Muscle layer of duodenum (tissue), 2 donors: ENCODE measurements around the gene CAPN5.
A peak's percentile ranks its signal among the peaks of the same experiment; 100 is the strongest.

Experiments used
- H3K27ac ChIP-seq: one replicate; pipeline ENCODE4 v1.7.0; 2013; ENCODE audit warnings: mild to moderate bottlenecking, low read length
- H3K27me3 ChIP-seq: one replicate; pipeline ENCODE4 v1.7.0; 2013; ENCODE audit warnings: low read depth, mild to moderate bottlenecking, control low read depth, low read length
- H3K36me3 ChIP-seq, 2 donors: one replicate each; pipeline ENCODE4 v1.7.0; 2013; ENCODE audit warnings: low read length in 2 of 2, control low read depth in 1 of 2, mild to moderate bottlenecking in 1 of 2; ENCODE audit not compliant: insufficient read depth in 2 of 2, control insufficient read depth in 1 of 2
- H3K4me1 ChIP-seq, 2 donors: one replicate each; pipeline ENCODE4 v1.7.0; 2013; ENCODE audit warnings: low read length in 2 of 2, mild to moderate bottlenecking in 2 of 2, control low read depth in 1 of 2, moderate library complexity in 1 of 2; ENCODE audit not compliant: insufficient read depth in 2 of 2, control insufficient read depth in 1 of 2
- H3K4me3 ChIP-seq, 2 donors: one replicate each; pipeline ENCODE4 v1.7.0; 2013; ENCODE audit warnings: low read length in 2 of 2, low read depth in 1 of 2, mild to moderate bottlenecking in 1 of 2
- H3K9me3 ChIP-seq, 2 donors: one replicate each; pipeline ENCODE4 v1.7.0; 2013; ENCODE audit warnings: low read length in 2 of 2, control low read depth in 1 of 2, mild to moderate bottlenecking in 1 of 2; ENCODE audit not compliant: control insufficient read depth in 1 of 2
- donor health status: healthy.

The CAPN5 gene

GRCh38 chr11:77104727-77105126 is 38.0 kb downstream of the CAPN5 start:
- no peaks in the 10 kb centered on the region for H3K9me3 ChIP-seq
- no peak overlapping the region for H3K27ac ChIP-seq
- no peaks in the 10 kb centered on the region for H3K27me3 ChIP-seq
- no peak overlapping the region for H3K4me3 ChIP-seq
- H3K36me3 ChIP-seq: peaks cover 6 to 13% of the 10 kb centered on the region in 2 donors
- H3K4me1 ChIP-seq: peaks cover 10 to 13% of the 10 kb centered on the region in 2 donors

DNA sequence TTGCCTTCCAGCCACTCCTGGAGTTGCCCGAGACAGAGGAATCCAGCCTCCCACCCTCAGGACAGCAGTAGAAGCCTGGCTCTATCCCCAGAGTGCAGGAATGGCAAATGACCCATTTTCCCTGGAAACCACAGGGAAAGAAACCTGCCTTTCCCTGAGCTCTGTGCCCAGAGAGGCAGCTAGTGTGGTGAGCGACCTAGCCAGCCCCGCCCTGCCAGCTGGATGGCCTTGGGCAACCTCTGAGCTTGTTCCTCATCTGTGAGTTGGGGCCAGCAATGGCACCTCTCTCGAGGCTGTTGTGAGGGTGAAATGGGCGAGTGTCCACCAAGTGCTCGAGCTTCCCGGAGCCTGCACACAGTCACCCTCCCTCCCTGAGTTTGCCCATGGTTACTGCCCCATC is 39.5 kb downstream of the CAPN5 start:
- H3K27me3 ChIP-seq: no peaks in the 10 kb centered on the region
- H3K4me1 ChIP-seq: peaks cover 10 to 13% of the 10 kb centered on the region in 2 donors
- H3K36me3 ChIP-seq: peaks cover 6 to 13% of the 10 kb centered on the region in 2 donors
- no peak overlapping the region for H3K4me3 ChIP-seq
- H3K9me3 ChIP-seq: no peaks in the 10 kb centered on the region
- H3K27ac ChIP-seq: no peak overlapping the region

DNA sequence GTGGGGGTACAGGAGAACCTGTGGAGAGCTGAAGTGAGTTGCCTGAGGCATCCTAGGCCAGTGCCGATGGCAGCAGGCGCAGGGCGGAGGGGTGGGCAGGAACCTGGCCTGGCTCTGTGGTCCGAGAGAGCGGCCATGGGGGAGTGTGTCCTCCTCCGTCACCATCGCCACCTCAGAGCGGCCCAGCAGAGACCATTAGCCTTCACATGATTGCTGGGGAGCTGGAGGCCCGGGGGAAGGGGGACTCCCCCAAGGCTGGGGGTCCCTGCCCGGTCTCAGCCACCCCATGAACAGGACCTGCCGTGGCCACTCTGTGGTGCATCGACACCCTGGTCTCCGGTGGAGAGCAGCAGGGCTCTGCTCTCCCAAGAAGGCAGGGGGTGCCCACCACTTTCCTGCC is 40.0 kb downstream of the CAPN5 start:
- H3K4me1 ChIP-seq: peaks cover 10 to 13% of the 10 kb centered on the region in 2 donors
- H3K27me3 ChIP-seq: no peaks in the 10 kb centered on the region
- H3K27ac ChIP-seq: no peak overlapping the region
- no peak overlapping the region for H3K4me3 ChIP-seq
- H3K9me3 ChIP-seq: no peaks in the 10 kb centered on the region
- peaks cover 6 to 13% of the 10 kb centered on the region in 2 donors for H3K36me3 ChIP-seq

DNA sequence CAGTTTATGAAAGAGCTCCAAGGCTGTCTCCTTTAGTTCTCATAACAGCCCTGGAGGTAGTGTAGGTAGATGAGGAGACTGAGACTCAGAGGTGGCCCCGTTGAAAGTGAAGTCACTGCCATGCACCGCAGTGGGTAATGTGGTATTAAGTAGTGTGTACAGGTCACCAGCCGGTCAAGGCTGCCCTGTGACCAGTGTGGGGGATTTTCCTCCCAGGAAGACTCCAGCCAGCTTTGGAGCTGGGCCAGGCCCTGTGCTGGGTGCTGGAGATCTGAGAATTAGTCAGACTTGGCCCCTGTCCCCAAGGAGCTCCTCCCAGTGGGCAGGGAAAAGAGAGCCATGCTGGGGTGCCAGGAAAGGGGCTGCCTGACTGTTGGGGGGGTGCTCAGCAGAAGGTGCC is 41.2 kb downstream of the CAPN5 start:
- Histone ChIP-seq H3K27ac (peak overlapping the region; percentile 23), H3K27me3 (no peaks in the 10 kb centered on the region), H3K9me3 (no peaks in the 10 kb centered on the region), H3K4me3 (no peak overlapping the region), H3K36me3 (peaks cover 6 to 8% of the 10 kb centered on the region in 2 donors), H3K4me1 (peaks cover 10 to 13% of the 10 kb centered on the region in 2 donors)

DNA sequence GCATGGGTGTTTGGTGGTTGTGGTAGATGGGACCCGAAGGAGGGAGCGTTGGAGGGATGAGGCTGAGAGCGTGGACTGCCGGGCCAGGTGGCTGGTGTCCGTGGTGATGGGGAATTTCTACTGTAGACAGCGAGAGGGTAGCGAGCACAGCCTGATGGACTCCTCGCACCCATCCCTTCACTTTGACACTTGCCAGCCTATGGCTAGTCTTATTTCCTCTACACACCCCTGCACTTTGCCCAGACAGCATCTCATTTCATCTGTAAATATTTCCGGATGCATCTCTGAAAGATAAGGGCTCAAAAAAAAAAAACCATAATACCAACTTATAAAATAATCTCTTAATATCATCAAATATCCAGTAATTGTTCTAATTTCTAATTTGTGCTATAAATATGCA is 41.7 kb downstream of the CAPN5 start:
- Histone ChIP-seq H3K27me3 (no peaks in the 10 kb centered on the region), H3K4me3 (no peak overlapping the region), H3K27ac (no peak overlapping the region), H3K9me3 (no peaks in the 10 kb centered on the region), H3K4me1 (peaks cover 10 to 13% of the 10 kb centered on the region in 2 donors), H3K36me3 (peaks cover 3 to 6% of the 10 kb centered on the region in 2 donors)

DNA sequence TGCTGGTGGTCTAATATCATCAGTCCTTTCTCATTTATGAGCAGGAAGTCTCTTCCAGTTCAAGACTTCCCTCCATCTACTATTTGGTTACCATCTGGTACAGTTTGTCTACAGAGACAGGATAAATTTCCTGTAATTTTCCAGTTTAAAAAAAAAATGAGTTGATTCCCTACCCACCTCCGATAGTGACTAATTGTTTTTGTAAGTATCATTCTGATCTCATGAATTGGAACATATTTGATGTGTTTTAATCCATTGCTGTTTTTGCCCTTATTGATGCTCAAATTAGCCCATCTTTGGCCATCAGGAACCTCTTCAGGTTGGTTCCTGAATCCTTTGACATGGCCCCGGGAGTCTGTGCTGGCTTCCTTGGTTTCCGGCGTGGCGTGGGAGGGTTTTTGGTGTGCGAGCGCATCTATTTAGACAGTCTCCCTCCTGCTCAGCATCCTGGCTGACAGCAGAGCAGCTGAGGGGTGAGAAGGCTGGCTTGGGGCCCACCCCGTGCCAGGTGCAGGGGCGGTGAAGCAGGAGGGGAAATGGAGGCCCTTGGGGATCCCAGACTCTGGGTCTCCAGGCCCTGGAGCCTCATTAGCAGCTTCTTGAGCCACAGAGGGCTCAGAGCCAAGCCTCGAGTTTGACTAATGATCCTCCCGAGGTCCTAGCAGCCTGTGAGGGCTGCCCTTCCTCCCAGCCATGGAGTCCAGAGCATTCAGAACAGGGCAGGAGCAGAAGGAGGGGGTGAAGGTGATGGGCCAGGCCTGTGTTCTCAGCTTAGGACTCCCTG is 42.7 kb downstream of the CAPN5 start:
- Histone ChIP-seq H3K9me3 (no peaks in the 10 kb centered on the region), H3K4me3 (no peak overlapping the region), H3K36me3 (peaks cover 0 to 3% of the 10 kb centered on the region in 2 donors), H3K27me3 (no peaks in the 10 kb centered on the region), H3K27ac (no peak overlapping the region), H3K4me1 (peaks cover 10 to 13% of the 10 kb centered on the region in 2 donors)

DNA sequence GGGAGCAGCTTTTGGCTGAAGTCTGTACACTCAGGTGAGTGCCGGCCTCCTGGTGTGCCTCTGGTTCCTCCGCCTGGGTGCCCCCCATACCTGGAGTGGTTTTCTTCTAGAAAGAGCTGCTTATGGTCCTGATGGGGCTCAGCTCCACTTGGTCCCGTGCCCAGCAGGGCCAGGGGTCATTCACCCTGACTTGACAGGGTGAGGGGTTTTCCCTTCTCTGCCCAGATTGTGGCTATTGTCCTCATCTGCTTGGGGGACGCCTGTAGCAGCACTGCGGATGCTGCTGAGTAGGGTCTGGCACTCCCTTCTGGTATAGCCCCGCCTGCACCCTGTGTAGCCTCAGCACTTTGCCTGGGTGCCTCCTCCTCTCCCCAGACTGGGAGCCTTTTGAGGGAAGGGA is 44.1 kb downstream of the CAPN5 start:
- H3K36me3 ChIP-seq: peaks cover 0 to 5% of the 10 kb centered on the region in 2 donors
- H3K27ac ChIP-seq: no peak overlapping the region
- no peaks in the 10 kb centered on the region for H3K27me3 ChIP-seq
- H3K4me3 ChIP-seq: no peak overlapping the region
- H3K4me1 ChIP-seq: peaks cover 10 to 13% of the 10 kb centered on the region in 2 donors
- H3K9me3 ChIP-seq: no peaks in the 10 kb centered on the region

DNA sequence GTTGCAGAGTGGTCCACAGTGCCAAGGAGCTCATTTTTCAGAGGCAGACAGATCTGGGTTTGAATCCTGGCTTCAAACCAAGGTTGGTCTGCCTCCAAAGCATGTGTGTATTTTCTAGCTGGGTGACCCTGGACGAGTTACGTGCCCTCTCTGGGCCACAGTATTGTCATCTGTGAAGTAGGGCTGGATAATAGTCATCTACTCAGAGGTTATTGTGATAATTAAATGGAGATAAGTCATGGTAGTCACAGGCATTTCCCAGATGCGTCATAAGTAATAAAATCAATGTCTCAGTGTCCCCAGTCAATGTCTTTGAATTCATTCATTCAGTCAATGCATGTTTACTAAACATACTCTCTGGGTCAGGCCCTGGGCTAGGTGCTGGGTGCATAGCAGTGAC is 44.5 kb downstream of the CAPN5 start:
- H3K36me3 ChIP-seq: peaks cover 0 to 5% of the 10 kb centered on the region in 2 donors
- peaks cover 10 to 13% of the 10 kb centered on the region in 2 donors for H3K4me1 ChIP-seq
- H3K9me3 ChIP-seq: no peaks in the 10 kb centered on the region
- H3K27ac ChIP-seq: no peak overlapping the region
- H3K4me3 ChIP-seq: no peak overlapping the region
- H3K27me3 ChIP-seq: no peaks in the 10 kb centered on the region

GRCh38 chr11:77111946-77112345 is 45.2 kb downstream of the CAPN5 start:
- Histone ChIP-seq H3K36me3 (peaks cover 0 to 5% of the 10 kb centered on the region in 2 donors), H3K27ac (no peak overlapping the region), H3K4me1 (peaks cover 10 to 13% of the 10 kb centered on the region in 2 donors), H3K27me3 (no peaks in the 10 kb centered on the region), H3K9me3 (no peaks in the 10 kb centered on the region), H3K4me3 (no peak overlapping the region)

GRCh38 chr11:77112641-77113381 is 46.0 kb downstream of the CAPN5 start:
- peaks cover 4 to 5% of the 10 kb centered on the region in 2 donors for H3K36me3 ChIP-seq
- H3K9me3 ChIP-seq: no peaks in the 10 kb centered on the region
- H3K4me3 ChIP-seq: no peak overlapping the region
- peaks cover 4 to 7% of the 10 kb centered on the region in 2 donors for H3K4me1 ChIP-seq
- no peaks in the 10 kb centered on the region for H3K27me3 ChIP-seq
- no peak overlapping the region for H3K27ac ChIP-seq

DNA sequence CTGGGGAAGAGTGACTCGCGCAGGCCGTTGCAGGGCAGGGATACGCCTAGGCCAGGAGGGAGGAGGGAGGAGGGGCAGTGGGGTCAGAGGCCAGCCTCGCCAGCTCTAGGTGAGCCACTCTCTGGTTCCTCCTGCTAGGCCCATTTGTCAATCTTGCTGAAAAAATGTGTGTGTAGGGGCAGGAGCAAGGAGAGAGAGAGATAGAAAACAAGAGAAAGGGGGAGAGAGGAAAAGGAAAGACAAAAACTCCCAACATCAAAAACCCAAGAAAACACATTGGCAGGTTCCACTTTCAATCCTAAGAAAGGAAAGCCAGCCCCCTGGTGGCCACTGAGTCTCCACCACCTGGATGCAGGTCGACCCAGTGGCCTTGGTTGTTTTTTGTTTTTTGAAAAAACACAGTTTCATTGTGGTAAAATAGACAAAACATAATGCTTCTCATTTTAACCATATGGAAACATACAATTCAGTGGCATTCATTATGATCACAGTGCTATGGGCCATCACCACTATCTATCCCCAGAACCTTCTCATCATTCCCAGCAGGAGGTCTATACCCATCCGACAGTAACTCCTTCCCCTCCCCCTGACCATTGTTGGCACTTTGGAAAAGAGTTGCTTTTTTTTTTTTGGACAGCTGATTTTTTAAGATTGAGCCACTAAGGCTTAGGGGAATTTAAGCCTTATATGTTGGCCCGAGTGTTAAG is 46.8 kb downstream of the CAPN5 start:
- Histone ChIP-seq H3K4me1 (no peaks in the 10 kb centered on the region), H3K27me3 (no peaks in the 10 kb centered on the region), H3K4me3 (no peak overlapping the region), H3K27ac (no peak overlapping the region), H3K9me3 (no peaks in the 10 kb centered on the region), H3K36me3 (peaks cover 8 to 10% of the 10 kb centered on the region in 2 donors)
